ENCODE measurements around the gene ST3GAL4. TPM values are rescaled to one million over a fixed set of nuclear protein-coding genes. Genes with fewer than 3 reads are reported as not detected.

ST3GAL4 gene
- total RNA-seq, 2 donors from 2014 or later: 27.7 to 98.0 TPM

- Histone ChIP-seq H3K9me3 (no peaks in the 10 kb centered on the region), H3K27ac (no peak overlapping the region), H3K4me3 (no peak overlapping the region), H3K36me3 (no peaks in the 10 kb centered on the region), H3K4me1 (ENCODE audit: control insufficient read depth in 1 of 2, low read depth in 2 of 2) (no peaks in the 10 kb centered on the region), H3K27me3 (replicated peaks; ENCODE audit: insufficient read depth) (no peaks in the 10 kb centered on the region)
- TF ChIP-seq CTCF (IDR thresholded peaks at IDR 0.05): no peak
- no peak for DNase-seq (ENCODE audit: low spot score)
- ATAC-seq (ENCODE audit: insufficient number of reproducible peaks, low FRiP score, low read depth): no peak
Measured at GRCh38 chr11:126327281-126328000, 28.0 kb upstream of the ST3GAL4 start.

GRCh38 chr11:126328001-126328390, 27.5 kb upstream of the ST3GAL4 start:
- H3K4me3 ChIP-seq: no peak overlapping the region
- H3K27ac ChIP-seq: no peak overlapping the region
- no peak for TF ChIP-seq CTCF (IDR thresholded peaks at IDR 0.05)
- no peaks in the 10 kb centered on the region for H3K4me1 ChIP-seq (ENCODE audit: control insufficient read depth in 1 of 2, low read depth in 2 of 2)
- H3K27me3 ChIP-seq (replicated peaks; ENCODE audit: insufficient read depth): no peaks in the 10 kb centered on the region
- H3K9me3 ChIP-seq: no peaks in the 10 kb centered on the region
- no peak for ATAC-seq (ENCODE audit: insufficient number of reproducible peaks, low FRiP score, low read depth)
- no peak for DNase-seq (ENCODE audit: low spot score)
- H3K36me3 ChIP-seq: peaks cover under 1% of the 10 kb centered on the region

- no peak for DNase-seq (ENCODE audit: low spot score)
- Histone ChIP-seq H3K9me3 (no peaks in the 10 kb centered on the region), H3K4me3 (no peak overlapping the region), H3K4me1 (ENCODE audit: control insufficient read depth in 1 of 2, low read depth in 2 of 2) (no peaks in the 10 kb centered on the region), H3K27ac (no peak overlapping the region), H3K27me3 (replicated peaks; ENCODE audit: insufficient read depth) (no peaks in the 10 kb centered on the region), H3K36me3 (peaks cover 4% of the 10 kb centered on the region)
- ATAC-seq (ENCODE audit: insufficient number of reproducible peaks, low FRiP score, low read depth): no peak
- TF ChIP-seq CTCF (IDR thresholded peaks at IDR 0.05): no peak
Measured at GRCh38 chr11:126328444-126328843, 27.0 kb upstream of the ST3GAL4 start.

GRCh38 chr11:126328938-126329643, 26.4 kb upstream of the ST3GAL4 start:
- TF ChIP-seq CTCF (IDR thresholded peaks at IDR 0.05): no peak
- Histone ChIP-seq H3K36me3 (peaks cover 4% of the 10 kb centered on the region), H3K27me3 (replicated peaks; ENCODE audit: insufficient read depth) (no peaks in the 10 kb centered on the region), H3K4me3 (no peak overlapping the region), H3K4me1 (ENCODE audit: control insufficient read depth in 1 of 2, low read depth in 2 of 2) (no peaks in the 10 kb centered on the region), H3K9me3 (no peaks in the 10 kb centered on the region), H3K27ac (no peak overlapping the region)
- DNase-seq (ENCODE audit: low spot score) (no peak), ATAC-seq (ENCODE audit: insufficient number of reproducible peaks, low FRiP score, low read depth) (no peak)

GRCh38 chr11:126329644-126330211, 25.8 kb upstream of the ST3GAL4 start:
- no peak overlapping the region for H3K27ac ChIP-seq
- DNase-seq (ENCODE audit: low spot score) (no peak), ATAC-seq (ENCODE audit: insufficient number of reproducible peaks, low FRiP score, low read depth) (no peak)
- no peaks in the 10 kb centered on the region for H3K9me3 ChIP-seq
- H3K36me3 ChIP-seq: peaks cover 4% of the 10 kb centered on the region
- H3K4me3 ChIP-seq: no peak overlapping the region
- H3K27me3 ChIP-seq (replicated peaks; ENCODE audit: insufficient read depth): no peaks in the 10 kb centered on the region
- H3K4me1 ChIP-seq (ENCODE audit: control insufficient read depth in 1 of 2, low read depth in 2 of 2): no peaks in the 10 kb centered on the region
- TF ChIP-seq CTCF (IDR thresholded peaks at IDR 0.05): no peak
